Measurements from ENCODE around the gene BCR.

Gene BCR

DNA sequence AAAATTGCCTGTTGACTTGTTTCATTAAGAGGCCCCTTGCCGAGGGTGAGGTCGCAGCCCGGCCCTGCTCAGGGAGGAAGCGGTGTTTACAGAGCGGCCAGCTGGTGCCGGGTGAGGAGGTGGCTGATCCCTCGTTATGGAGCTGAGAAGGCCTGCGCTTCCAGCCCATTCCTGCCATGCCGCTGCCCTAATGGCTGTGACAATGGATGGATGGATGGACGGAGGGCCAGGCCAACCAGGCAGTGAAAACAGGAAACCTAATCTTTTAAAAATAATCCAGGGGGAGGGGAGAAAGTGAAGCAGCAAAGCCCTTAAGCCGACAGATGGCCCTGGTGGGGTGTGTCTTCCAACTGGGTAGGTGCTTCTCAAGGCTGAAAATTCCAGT, 38.5 kb downstream of the BCR start:
- DNase-seq, result peak; percentile 83

DNA sequence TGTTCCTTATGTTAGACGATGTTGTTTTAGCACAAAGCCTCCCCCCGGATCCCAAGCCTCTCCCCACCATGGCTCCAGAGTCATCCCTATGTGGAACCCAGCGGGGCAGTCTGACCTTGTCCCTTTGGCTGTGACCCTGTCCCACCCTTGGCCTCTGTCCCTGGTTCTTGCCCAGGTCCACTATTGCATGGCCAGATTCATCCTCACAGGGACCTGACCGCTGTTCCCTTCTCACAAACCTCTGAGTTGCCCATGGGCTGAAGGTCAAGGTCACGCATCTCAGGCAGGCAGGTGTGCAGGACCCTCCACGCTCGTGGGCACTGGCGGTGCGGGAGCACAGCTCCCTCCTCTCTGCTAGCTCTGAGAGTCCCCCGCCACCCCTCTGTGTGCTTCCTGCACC, 39.0 kb downstream of the BCR start:
- no peak for DNase-seq

DNA sequence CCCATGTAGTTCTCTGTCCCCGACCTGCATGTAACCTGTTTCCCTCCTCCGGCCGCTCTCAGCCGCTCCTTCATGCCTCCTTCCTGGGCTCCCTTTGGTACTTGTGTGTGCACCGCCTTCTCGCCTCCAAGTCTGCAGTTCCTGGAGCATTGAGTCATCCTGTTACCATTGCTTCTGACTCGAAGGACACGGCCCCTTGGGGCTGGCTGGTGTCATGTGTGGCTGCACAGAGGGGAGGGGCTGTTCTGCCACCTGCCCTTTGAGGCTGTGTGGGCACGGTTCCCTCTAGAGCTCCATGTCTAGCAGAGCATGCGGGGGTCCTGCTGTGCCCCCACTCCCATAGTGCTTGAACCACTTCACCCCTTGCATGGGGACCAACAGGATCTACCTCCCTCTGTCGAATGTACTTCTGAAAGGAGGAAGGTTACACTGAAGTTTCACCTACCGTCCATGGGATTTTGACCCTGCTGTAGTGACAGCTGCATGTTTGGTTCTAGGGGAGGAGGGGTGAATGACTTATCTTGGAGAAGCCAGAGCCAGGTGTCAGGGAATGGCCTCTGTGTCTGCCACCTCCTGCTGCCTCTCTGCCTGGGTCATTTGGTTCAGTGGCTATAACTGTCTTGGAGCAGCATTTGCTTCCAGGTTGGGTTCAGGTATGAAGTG, 39.6 kb downstream of the BCR start:
- DNase-seq, result peak; percentile 64

- no peak for DNase-seq
These were observed 40.4 kb downstream of the BCR start for GRCh38 chr22:23220485-23221350.

DNA sequence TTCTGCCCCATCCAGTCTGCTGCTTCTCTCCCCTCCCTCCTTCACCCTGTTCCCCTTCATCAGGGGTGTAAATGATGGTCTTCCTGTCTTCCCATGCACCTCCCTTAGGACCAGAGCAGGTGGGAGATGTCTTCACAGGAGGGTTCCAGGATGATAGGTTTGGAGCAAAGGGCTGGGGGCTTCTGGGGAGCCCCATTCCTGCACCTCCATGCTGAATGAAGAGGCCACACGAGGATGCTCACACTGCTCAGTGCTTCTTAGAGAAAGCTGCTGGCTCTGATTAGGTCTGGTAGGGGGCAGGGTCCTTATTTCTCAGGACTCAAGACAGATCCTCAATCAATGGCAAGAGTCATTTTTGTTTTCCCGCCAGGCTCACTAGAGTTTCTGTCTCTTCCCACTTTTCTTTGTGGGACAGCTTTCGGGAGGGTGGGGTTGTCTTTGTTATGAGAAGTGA, 41.1 kb downstream of the BCR start:
- no peak for DNase-seq

DNA sequence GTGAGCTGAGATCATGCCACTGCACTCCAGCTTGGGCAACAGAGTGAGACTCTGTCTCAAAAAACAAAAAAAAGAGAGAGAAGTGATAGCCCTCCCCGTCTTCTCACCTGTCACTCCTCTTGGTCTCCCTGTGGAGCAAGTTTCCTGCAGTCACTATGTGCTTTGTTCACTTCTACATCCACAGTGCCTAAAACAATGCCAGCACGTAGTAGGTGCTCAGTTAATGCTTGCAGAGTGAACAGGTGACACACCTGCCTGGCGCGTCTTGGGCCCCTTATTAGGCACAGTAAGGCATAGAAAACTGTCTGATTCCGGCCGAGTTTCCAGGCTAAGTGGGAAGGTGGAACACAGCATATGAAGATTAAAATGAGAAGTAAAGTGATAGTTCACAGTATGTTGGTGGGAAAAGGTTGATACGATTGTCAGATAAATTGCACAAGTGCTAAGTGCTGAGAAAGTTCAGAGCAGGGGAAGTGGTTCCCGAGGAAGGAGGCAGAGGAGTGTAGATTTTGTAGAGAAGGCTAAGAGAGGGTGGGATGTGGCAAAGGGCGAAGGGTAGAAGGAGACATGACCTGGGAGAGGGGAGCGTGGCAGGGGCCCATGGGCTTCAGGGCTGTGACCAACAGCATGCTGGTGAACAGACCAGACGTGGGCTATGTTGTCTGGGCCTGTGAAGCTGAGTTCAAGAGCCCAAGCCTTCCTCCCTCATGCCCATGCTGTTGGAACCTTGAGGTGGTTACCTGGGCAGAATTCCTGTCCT, 41.9 kb downstream of the BCR start:
- no peak for DNase-seq

- no peak for DNase-seq
These were observed 42.7 kb downstream of the BCR start for GRCh38 chr22:23222793-23223568.

DNA sequence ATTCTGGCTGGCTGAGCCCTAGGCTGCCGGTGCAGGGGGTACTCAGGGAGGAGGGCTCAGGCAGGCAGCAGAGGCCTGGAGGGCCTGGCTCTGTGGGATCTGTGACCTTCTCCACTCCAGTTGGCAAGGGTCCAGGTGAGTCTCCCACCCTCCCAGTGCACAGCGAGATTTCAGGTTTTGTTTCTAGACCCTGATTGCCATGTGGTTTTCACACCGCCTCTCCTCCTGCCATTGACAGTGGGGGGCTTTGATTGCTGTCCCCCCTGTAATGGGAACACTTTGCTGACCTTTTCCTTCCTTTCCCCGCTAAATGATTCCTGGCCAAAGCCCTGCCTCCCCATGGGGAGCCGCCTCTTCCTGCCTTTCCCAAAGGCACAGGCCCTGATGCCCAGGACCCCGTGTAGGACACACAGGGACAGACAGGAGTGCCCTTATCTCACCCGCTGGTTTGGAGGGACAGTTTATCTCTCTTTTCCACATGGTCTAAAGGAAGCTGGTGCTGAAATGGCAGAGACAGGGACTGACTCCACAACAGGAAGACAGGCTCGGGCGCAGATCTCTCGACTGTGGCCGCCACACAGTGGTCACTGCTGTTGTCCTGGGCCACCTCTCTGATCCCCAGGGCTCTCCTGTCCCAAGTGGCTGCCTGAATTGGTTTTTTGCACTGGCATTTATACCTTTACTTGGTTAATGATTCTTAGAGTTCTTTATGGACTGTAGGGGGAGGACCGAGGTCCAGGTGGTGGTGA, 43.4 kb downstream of the BCR start:
- DNase-seq, result no peak

GRCh38 chr22:23224846-23225245, 44.5 kb downstream of the BCR start:
- no peak for DNase-seq

DNA sequence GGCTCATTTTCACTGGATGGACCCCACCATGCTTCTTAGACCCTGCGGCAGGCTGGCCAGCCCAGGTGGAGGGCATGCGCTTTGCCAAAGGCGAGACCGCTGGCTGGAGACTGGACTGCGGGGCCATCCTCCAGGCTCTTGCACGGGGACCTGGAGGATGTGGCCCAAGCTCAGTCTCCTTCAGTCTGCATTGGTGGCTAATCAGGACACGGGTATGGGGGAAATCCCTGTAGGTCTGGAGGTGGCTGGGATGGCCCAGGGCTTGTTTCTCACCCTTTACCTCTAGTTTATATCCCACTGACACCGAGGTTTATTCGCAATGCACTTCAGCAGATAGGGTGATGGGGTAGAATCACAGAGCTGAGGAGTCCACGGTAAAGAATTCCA, 45.0 kb downstream of the BCR start:
- no peak for DNase-seq

GRCh38 chr22:23225724-23226496, 45.6 kb downstream of the BCR start:
- DNase-seq, result no peak

DNA sequence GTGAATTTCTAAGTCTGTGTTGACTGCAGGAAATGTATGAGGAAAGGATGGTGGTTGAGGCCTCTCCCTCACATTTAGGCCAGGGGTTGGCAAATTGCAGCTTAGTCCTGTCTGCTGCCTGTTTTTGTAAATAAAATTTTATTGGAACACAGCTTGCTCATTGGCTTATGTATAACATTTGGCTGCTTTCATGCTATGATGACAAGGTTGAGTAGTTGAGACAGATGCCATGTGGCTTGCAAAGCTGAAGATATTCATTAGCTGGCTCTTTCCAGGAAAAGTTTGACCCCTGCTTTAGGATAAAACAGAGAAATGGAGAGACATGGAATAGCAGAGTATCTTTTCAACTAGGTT, 46.2 kb downstream of the BCR start:
- no peak for DNase-seq

GRCh38 chr22:23227380-23227779, 47.1 kb downstream of the BCR start:
- no peak for DNase-seq

DNA sequence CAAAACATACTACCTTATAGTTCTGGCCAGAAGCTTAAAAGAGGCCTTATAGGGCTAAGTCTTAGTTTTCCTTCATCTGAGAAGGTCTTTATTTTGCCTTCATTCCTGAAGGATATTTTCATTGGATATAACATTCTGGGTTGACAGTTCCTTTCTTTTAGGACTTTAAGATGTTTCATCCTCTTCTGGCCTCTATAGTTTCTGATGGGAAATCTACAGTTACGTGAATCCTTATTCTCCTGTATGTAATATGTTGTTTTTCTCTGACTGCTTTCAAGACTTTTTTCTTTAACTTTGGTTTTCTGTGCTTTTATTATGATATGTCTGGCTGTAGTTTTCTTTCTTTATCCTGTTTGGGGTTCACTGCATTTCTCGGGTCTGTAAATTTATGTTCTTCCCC, 48.2 kb downstream of the BCR start:
- DNase-seq, result no peak

- DNase-seq, result no peak
These were observed 49.3 kb downstream of the BCR start for GRCh38 chr22:23229646-23230045.

DNA sequence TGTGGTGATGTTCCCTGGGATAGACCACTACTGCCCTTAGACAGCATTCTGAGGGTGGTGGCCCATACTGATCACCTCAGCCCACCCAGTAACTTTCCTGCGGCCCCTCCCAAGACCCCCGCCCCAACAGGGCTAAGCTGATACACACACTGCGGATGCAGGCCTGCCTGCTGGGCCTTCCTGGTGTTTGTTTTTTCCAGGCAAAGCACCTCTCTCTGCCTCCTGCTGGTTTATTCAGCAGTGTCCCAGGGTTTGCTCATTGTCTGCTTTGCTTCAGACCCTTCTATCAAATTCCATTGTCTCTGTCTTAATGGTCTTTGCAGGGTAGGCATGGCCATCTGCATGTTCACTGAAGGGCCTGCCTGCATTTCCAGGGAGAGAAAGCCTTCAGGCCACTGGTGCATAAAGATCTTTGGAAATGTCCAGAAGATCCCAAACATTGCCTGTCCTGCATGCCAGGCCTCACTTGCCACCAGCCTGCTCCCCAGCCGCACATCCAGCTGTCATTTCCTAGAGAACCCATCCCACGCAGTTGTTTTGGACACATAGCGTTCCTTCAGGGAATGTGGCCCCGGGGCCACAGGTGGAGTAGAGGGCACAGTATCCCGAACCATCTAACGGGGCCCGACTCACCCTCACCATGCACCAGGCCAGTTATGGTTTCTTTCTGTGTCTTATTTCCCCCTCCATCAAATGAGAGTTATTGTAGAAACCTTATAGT, 50.2 kb downstream of the BCR start:
- DNase-seq, result no peak

- no peak for DNase-seq
These were observed 51.3 kb downstream of the BCR start for GRCh38 chr22:23231471-23232093.

GRCh38 chr22:23232094-23232905, 52.0 kb downstream of the BCR start:
- no peak for DNase-seq

GRCh38 chr22:23233084-23233531, 52.8 kb downstream of the BCR start:
- DNase-seq, result no peak

Measured in islet precursor cell (in vitro differentiated cells).